PC-3 (cell line): ENCODE measurements around the gene HDAC10.

Source experiments
- CTCF ChIP-seq: fragments of 300-600 bp; sonication (generic); conservative IDR thresholded peaks from 2 replicates; pipeline ENCODE4 v1.5.1; 2017; ENCODE audit warnings: antibody characterized with exemption, low read depth, mild to moderate bottlenecking, low read length
- EZH2 ChIP-seq: fragments of 300-600 bp; sonication (generic); IDR thresholded peaks from one replicate; pipeline ENCODE4 v1.6.1; 2017; ENCODE audit warnings: antibody characterized with exemption, mild to moderate bottlenecking, low read length; ENCODE audit not compliant: unreplicated experiment
- EZH2phosphoT487 ChIP-seq: fragments of 300-600 bp; sonication (generic); IDR thresholded peaks from 2 replicates; pipeline ENCODE4 v1.6.1; 2018; ENCODE audit warnings: mild to moderate bottlenecking, antibody characterized with exemption, low read length, borderline replicate concordance

GRCh38 chr22:50232481-50233151 lies 18.4 kb downstream of the HDAC10 start:
- TF ChIP-seq EZH2 (no peak), CTCF (no peak), EZH2phosphoT487 (no peak)
